HL-60/S4 treated with retinoic acid at 250 ng/mL for 4 days and 3 days (cell line): ENCODE measurements around the gene ANAPC2.

Experiments used
- in situ Hi-C: fragments of 300-500 bp; cut with MboI; formaldehyde crosslinking; loops from 2 replicates; pipeline ENCODE4 v1.7.0; 2022; ENCODE audit warnings: low sequenced_read_pairs

Gene ANAPC2, protein sequence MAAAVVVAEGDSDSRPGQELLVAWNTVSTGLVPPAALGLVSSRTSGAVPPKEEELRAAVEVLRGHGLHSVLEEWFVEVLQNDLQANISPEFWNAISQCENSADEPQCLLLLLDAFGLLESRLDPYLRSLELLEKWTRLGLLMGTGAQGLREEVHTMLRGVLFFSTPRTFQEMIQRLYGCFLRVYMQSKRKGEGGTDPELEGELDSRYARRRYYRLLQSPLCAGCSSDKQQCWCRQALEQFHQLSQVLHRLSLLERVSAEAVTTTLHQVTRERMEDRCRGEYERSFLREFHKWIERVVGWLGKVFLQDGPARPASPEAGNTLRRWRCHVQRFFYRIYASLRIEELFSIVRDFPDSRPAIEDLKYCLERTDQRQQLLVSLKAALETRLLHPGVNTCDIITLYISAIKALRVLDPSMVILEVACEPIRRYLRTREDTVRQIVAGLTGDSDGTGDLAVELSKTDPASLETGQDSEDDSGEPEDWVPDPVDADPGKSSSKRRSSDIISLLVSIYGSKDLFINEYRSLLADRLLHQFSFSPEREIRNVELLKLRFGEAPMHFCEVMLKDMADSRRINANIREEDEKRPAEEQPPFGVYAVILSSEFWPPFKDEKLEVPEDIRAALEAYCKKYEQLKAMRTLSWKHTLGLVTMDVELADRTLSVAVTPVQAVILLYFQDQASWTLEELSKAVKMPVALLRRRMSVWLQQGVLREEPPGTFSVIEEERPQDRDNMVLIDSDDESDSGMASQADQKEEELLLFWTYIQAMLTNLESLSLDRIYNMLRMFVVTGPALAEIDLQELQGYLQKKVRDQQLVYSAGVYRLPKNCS

DNA sequence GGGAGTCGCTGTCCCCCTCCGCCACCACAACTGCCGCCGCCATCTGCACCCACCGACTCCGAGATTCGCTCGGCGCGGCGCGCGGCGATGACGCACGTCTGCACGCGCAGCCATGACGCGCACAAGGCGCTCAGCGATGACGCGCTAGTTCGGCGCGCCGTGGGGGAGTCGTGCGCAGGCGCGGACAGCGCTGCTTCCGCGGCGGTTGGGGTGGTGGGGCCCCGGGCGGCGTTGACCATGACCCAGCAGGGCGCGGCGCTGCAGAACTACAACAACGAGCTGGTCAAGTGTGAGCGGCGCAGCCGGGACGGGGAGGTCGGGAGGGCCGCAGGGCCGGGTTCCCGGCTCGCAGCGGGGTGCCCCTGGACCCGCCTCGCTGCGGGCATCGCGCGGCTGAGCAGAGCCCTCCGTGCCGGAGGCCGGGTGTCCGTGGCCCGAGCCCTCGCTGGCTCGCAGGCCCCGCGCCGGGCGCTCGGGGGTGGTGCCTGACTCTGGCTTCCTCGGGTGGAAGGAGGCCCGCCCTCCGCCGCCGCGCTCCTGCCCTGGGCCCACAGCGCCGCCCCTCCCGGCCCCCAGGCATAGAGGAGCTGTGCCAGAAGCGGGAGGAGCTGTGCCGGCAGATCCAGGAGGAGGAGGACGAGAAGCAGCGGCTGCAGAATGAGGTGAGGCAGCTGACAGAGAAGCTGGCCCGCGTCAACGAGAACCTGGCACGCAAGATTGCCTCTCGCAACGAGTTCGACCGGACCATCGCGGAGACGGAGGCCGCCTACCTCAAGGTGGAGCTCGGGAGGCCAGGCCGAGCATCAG, at the start of gene ANAPC2, which contains the start of gene SSNA1:
TSS of gene ANAPC2 (minus strand) at position 71 of the 807 bp plus-strand sequence. CDS start at position 43, 28 bp downstream.
TSS of gene SSNA1 (plus strand) at position 187 of the 807 bp plus-strand sequence. CDS start at position 238, 51 bp downstream.
- in situ Hi-C loops, result no loop called here

DNA sequence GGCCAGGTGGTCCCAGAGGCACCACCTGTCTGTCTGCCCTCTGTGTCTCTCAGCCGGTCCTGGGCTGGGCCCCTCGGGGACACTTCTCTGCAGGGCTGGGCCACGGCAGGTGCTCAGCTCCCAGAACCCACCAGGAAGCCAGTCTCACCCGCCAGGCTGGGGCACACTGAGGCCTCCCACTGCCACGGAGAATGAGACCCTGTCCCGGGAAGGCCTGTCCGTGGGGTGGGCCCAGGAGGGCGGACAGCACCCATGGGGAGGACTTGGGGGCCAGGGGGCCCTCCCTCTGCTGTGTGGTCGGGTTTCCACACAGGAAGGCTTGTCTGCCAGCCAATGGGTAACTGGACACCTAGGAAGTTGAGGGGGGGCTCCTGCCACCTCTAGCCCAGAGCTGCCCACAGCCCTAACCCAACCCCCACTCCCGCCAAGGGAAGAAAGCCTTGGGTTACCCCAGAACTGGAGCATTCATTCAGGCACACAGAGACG, 48.6 kb upstream of the ANAPC2 start:
- in situ Hi-C loops, result no loop called here

DNA sequence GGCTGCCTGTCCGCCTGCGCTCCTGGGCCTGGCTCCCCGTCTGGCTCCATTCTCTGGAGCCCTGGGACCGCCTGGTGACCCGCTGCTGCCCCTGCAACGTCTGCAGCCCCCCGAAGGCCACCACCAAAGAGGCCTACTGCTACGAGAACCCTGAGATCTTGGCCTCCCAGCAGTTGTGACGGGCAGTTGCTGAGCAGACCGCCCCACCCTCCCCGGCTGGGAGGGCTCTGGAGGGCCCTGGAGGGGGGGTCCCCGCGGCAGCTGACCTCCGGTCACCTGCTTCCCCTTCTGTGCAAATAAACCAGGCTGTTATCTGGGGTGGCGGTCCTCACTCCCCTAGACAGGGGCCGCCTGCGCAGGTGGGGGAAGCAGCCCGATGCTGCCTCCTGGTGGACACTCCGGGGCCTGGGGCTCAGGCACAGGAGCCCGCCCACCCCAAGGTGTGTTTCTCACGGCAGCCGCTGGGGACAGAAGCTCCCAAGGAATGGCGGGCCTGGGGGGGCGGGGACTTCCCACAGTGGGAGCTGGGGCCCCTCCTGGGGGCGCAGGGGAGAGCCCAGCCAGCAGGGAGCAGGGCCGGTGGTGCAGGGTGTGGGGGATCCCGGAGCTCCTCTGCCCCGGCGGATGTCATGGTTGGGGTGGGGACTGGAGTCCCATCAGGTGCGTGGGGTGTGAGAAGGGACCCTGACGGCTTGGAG, 48.0 kb upstream of the ANAPC2 start:
- in situ Hi-C loops, result no loop called here

DNA sequence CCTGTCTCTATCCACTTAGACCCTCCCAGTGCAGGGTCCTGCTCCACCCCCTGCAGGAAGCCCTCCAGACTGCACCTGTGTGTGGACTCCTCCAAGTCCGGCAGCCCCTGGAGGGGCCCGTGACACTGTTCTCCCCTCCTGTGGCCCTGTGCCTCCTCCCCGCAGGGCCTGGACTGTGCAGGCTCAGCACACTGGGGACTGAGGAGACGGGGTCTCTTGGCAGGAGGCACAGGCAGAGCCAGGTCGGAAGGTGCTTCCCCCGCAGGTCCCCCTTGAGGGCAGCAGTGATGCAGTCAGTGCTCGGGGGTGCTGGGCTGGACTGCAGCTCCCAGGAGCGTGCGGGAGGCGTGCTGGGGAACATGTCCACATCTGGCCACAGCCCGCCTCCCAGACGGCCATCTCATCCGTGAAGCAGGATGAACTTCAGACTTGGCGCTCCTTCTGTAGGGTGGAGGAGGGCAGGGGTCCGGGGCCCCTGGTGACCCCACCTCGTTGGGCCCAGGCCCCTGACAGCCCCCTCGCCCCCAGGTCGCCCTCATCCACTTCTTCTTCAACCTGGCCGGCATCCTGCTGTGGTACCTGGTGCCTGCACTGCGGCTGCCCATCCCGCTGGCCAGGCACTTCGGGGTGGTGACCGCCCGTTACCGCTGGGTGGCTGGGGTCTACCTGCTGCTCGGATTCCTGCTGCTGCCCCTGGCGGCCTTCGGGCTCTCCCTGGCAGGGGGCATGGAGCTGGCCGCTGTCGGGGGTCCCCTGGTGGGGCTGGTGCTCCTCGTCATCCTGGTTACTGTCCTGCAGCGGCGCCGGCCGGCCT, 47.3 kb upstream of the ANAPC2 start:
- in situ Hi-C loops, result no loop called here

DNA sequence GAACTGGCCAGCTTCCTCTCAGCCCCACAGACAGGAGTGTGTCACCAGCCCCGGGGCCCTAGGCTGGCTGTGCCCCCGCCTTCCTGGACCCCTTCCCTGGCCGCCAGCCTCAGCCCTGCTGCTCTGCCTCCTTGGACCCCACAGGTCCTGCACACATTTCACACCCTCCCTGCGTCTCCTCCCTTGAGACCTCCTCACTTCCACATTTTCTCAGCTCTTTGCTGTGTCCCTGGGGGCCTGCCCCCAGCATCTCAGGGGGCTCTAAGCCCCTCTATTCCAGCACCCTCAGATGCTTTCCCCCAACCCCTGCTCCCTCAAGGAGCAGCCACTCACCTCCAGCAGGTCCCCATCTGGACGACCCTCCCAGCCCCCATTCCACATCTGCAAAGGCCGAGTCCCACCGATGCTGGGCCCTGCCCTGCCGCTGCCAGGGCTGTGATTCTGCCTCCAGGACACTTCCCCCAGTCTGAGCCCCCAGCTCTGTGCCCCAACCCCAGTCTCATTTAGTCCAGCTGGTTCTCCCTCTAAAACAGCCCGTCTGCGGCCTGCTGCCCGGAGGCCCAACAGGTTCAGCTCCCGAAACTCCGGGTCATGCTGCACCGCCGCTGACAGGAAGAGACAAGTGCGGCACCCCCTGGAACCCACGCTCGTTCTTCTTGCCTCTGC, 46.5 kb upstream of the ANAPC2 start:
- in situ Hi-C loops, result loop anchor here (5.0 kb wide), 1 partner anchor 113 kb away; no protein-coding TSS in a partner anchor

DNA sequence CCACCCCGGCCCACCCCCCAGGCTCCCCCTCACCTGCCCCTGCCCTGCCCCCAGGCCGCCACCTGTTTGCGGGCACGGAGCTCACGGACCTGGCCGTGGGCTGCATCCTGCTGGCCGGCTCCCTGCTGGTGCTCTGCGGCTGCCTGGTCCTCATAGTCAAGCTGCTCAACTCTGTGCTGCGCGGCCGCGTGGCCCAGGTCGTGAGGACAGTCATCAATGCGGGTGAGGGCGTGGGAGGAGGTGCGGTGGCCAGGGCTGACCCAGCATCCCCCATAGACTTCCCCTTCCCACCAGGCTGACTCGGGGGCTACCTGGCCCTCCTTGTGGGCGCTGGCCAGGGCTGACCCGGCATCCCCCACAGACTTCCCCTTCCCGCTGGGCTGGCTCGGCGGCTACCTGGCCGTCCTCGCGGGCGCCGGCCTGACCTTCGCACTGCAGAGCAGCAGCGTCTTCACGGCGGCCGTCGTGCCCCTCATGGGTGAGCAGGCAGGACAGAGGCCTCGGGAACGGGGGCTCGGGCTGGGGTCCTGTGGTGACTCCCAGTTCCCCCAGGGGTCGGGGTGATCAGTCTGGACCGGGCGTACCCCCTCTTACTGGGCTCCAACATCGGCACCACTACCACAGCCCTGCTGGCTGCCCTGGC, 45.8 kb upstream of the ANAPC2 start:
- in situ Hi-C loops, result loop anchor here (5.0 kb wide), 1 partner anchor 112 kb away; no protein-coding TSS in a partner anchor

DNA sequence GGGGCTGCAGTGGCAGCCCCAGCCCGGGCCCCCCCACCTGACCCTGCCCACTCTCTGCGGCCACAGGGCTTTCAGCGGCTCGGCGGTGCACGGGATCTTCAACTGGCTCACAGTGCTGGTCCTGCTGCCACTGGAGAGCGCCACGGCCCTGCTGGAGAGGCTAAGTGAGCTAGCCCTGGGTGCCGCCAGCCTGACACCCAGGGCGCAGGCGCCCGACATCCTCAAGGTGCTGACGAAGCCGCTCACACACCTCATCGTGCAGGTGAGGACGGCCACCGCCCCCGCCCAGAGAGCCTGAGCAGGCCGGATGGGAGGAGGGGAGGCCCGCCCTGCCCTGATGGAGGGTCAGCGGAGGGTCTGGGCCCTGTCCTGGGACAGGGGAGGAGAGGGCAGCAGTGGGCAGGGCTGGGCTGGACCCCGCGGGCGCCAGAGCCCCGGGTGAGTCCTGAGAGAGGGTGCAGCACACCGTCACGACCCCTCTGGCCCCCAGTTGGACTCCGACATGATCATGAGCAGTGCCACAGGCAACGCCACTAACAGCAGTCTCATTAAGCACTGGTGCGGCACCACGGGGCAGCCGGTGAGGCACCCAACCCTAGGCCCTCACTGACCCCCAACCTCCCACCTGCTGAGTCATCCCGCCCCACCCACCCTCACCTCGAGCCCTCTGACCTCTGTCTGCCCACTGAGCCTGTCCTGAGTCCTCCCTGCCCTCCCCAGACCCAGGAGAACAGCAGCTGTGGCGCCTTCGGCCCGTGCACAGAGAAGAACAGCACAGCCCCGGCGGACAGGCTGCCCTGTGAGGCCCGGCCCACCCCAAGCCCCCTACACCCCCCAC, 45.0 kb upstream of the ANAPC2 start:
- in situ Hi-C loops, result loop anchor here (5.0 kb wide), 1 partner anchor 111 kb away; no protein-coding TSS in a partner anchor

DNA sequence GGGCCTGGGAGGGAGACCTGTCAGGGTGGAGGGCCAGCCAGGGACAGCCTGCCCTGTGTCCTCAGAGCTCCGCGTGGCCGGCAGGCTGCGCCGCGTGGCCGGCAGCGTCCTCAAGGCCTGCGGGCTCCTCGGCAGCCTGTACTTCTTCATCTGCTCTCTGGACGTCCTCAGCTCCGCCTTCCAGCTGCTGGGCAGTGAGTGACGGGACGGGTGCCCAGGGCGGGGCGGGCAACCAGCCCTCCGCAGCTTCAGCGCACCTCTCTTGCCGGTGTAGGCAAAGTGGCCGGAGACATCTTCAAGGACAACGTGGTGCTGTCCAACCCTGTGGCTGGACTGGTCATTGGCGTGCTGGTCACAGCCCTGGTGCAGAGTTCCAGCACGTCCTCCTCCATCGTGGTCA, 44.1 kb upstream of the ANAPC2 start:
- in situ Hi-C loops, result loop anchor here (5.0 kb wide), 1 partner anchor 110 kb away; no protein-coding TSS in a partner anchor

DNA sequence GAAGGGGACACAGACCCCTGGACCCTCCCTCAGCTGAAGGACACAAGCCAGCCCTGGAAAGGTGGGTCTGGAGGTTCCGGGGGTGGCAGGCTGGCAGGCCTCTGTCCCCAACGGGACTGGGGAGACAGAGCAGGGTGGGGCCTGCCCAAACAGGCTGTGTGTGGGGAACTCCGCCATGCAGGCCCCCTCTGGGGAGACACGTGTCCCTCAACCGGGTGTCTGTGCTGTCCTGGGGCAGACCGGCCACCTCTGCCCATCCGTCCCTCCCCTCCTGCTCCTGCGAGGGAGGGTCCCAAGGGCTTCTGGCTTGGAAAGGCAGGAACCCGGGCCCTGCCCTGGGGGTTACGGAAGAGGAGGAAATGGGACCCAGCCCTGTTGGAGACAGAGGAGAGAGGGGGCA, 43.7 kb upstream of the ANAPC2 start:
- in situ Hi-C loops, result loop anchor here (5.0 kb wide), 1 partner anchor 110 kb away; no protein-coding TSS in a partner anchor

DNA sequence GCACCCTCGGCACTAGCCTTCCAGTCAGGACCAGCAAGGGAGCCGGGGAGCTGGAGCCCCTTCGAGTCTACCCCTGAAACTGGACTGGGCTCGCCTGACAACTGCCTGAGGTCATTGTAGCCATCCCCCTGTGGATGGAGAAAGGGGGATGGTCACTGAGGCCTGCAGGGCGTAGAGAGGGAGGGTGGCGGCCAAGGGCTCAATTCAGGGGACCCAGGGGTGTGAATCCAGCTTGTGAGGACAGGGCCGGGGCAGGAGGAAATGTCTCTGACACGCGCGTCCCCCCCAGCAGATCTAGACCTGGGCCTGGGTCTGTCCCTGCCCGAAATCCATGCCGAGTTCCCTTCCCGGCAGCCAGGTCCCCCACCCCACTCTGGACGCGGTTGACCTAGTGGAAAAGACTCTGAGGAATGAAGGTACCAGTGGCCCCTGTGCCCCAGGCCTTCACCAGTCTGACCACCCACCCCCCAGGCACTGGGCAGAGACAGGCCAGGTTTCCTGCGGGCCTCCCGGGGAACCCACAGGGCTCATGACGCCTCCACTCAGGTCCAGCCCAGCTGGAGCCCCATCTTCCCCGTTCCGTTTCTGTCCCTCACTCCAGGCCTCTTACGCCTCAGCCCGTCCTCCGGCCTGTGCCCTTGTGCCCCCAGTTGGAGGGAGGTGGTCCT, 43.1 kb upstream of the ANAPC2 start:
- in situ Hi-C loops, result loop anchor here (5.0 kb wide), 1 partner anchor 109 kb away; no protein-coding TSS in a partner anchor

DNA sequence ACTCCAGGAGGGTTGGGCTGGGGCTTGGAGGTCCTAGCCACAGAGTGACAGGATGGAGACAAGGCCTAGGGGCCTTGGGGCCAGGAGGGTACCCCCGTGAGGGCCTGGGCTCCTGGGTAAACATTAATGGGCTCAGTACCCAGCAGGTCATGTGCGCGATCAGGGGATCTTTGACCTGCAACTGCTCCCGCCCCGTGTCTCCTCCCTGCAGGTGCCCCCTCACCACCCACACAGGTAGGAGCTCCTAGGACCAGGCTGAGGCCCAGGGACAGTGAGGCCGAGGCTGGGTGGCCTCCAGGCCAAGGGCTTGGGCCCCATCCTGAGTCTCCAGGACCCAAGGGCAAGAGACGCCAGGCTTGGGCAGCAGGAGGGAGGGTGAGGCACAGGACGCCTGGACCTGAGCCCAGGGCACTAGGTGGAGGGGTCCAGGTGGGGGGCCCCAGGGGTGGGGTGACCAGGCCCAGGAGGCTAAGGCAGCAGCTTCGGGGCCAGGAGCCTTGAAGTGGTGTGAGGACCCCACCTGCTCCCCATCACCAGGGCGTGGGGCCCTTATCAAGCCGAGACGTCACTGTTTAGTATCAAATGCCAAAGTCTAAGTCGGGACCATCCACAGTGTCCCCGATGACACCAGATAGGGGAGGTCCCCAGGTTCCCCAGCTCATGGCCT, 42.5 kb upstream of the ANAPC2 start, which contains the start of gene SLC34A3:
TSS of gene SLC34A3 (plus strand) at position 197 of the 667 bp plus-strand sequence. CDS start 802 bp downstream, outside the sequence.
- in situ Hi-C loops, result loop anchor here (5.0 kb wide), 1 partner anchor 109 kb away; no protein-coding TSS in a partner anchor

DNA sequence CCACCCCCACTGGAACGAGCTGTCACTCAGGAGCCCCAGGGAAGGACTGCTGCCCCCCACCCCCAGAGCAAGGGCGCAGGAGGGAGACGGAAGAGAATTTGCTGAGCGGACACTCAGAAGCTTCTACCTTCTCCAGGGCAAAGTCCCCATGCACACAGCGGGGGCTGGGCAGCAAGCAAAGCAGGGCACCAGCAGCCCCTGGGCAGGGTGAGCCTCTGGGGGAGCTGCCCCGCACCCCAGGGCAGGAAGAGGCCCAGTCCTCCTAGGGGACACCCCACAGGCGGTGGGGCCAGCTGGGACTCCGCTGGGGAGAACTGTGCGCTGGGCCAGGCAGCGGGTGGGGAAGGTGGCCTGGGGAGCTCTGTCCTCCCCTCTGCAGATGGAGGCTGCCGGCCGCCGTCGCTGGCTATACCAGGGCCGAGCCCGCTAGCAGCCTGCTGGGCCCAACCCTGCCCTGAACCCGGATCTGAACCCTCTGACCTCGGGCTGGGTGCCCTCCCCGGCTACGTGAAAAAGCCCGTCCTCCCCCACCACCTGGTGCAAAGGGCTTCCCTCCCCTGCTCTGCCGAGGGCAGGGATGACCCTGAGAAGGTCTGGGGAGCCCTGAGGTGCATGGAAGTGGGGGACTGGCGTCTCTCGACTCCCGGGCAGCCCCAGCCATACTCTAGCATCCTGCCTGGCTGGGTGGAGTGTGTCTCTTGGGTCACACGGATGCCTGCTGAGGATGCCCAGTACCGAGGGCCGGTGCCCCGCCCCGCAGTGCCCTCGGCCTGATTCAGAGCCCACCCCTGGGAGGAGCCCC, 41.7 kb upstream of the ANAPC2 start:
- in situ Hi-C loops, result loop anchor here (5.0 kb wide), 1 partner anchor 108 kb away; no protein-coding TSS in a partner anchor

DNA sequence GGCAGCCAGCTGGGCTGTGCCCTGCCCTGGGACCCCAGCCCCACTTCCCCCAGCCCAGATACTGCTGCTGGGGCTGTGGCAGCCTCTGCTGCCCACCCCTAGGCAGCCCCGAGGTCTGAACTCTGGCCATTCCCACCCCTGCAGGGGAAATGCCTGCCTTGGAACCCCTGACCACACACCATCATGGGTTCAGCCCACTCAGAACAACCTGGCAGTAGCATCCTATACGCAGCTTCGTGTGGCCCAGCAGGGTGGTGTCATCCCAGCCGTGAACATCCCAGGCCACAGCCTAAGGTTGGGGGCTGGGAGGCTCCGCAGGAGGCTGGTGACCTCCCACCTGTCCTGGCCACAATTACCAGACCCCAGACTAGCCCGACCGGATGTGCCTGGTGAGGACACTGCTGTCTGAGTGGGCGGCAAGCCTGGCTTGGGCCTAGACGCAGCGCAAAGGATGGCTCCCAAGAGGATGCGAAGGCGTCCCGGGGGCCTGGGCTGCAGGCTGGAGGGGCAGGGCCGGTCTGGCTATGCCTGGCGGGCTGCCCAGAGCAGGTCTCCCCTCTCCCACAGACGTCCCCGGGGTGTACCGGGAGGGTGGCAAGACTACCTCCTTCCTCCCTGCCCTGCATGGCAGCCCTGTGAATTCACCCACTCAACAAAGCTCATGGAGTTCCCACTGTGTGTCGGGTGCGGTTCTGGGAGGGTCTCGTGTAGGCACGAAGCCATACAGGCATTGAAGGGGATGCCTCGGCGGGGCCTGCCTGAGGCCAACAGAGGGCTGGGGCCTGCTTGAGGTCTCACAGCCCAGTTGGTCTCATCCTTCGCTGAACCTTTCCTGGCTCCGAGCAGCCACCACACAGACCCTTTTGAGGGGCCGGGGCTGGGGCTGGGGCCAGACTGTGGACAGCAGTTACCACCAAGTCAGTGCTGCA, 40.9 kb upstream of the ANAPC2 start:
- in situ Hi-C loops, result no loop called here

DNA sequence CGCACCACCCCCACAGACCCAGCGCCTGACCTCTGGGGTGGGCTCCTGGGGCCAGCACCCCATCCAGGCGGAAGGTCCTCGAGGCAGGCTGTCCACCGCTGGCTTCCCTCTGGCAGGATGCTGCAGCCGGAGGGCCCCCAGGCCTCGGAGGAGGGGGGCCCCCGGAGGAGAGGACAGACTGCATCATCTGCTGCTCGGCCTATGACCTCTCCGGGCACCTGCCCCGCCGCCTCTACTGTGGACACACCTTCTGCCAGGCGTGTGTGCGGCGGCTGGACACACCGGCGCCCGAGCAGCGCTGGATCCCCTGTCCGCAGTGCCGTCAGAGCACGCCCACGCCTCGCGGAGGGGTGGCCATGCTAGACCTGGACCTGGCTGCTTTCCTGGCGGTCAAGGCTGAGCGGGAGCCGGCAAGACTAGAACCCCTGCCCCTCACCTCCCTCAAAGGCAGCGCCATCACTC, 40.2 kb upstream of the ANAPC2 start:
- in situ Hi-C loops, result no loop called here
